Measurements from ENCODE around the gene CLIP3. TPM values are rescaled to one million over a fixed set of nuclear protein-coding genes. Genes with fewer than 3 reads are reported as not detected.

The CLIP3 gene
- total and polyA plus RNA-seq, 2 of the 13 experiments (the other 11 are each of a cell fraction or from before 2014, with no cell fraction given): 0.15 to 1.2 TPM

- TF ChIP-seq, protein P1, sequence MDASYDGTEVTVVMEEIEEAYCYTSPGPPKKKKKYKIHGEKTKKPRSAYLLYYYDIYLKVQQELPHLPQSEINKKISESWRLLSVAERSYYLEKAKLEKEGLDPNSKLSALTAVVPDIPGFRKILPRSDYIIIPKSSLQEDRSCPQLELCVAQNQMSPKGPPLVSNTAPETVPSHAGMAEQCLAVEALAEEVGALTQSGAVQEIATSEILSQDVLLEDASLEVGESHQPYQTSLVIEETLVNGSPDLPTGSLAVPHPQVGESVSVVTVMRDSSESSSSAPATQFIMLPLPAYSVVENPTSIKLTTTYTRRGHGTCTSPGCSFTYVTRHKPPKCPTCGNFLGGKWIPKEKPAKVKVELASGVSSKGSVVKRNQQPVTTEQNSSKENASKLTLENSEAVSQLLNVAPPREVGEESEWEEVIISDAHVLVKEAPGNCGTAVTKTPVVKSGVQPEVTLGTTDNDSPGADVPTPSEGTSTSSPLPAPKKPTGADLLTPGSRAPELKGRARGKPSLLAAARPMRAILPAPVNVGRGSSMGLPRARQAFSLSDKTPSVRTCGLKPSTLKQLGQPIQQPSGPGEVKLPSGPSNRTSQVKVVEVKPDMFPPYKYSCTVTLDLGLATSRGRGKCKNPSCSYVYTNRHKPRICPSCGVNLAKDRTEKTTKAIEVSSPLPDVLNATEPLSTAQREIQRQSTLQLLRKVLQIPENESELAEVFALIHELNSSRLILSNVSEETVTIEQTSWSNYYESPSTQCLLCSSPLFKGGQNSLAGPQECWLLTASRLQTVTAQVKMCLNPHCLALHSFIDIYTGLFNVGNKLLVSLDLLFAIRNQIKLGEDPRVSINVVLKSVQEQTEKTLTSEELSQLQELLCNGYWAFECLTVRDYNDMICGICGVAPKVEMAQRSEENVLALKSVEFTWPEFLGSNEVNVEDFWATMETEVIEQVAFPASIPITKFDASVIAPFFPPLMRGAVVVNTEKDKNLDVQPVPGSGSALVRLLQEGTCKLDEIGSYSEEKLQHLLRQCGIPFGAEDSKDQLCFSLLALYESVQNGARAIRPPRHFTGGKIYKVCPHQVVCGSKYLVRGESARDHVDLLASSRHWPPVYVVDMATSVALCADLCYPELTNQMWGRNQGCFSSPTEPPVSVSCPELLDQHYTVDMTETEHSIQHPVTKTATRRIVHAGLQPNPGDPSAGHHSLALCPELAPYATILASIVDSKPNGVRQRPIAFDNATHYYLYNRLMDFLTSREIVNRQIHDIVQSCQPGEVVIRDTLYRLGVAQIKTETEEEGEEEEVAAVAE (CRISPR knock-in tag; IDR thresholded peaks at IDR 0.05; ENCODE audit: borderline replicate concordance): no peak
- TF ChIP-seq HIVEP1 (CRISPR knock-in tag; IDR thresholded peaks at IDR 0.05): no peak; the same call in 1 of the 2 replicates
- TF ChIP-seq KLF12 (CRISPR knock-in tag; IDR thresholded peaks at IDR 0.05; ENCODE audit: borderline replicate concordance): no peak
- TF ChIP-seq, protein P2, sequence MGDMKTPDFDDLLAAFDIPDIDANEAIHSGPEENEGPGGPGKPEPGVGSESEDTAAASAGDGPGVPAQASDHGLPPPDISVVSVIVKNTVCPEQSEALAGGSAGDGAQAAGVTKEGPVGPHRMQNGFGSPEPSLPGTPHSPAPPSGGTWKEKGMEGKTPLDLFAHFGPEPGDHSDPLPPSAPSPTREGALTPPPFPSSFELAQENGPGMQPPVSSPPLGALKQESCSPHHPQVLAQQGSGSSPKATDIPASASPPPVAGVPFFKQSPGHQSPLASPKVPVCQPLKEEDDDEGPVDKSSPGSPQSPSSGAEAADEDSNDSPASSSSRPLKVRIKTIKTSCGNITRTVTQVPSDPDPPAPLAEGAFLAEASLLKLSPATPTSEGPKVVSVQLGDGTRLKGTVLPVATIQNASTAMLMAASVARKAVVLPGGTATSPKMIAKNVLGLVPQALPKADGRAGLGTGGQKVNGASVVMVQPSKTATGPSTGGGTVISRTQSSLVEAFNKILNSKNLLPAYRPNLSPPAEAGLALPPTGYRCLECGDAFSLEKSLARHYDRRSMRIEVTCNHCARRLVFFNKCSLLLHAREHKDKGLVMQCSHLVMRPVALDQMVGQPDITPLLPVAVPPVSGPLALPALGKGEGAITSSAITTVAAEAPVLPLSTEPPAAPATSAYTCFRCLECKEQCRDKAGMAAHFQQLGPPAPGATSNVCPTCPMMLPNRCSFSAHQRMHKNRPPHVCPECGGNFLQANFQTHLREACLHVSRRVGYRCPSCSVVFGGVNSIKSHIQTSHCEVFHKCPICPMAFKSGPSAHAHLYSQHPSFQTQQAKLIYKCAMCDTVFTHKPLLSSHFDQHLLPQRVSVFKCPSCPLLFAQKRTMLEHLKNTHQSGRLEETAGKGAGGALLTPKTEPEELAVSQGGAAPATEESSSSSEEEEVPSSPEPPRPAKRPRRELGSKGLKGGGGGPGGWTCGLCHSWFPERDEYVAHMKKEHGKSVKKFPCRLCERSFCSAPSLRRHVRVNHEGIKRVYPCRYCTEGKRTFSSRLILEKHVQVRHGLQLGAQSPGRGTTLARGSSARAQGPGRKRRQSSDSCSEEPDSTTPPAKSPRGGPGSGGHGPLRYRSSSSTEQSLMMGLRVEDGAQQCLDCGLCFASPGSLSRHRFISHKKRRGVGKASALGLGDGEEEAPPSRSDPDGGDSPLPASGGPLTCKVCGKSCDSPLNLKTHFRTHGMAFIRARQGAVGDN (CRISPR knock-in tag; IDR thresholded peaks at IDR 0.05): peak; percentile 78
- no peak for TF ChIP-seq ARID5B (CRISPR knock-in tag; IDR thresholded peaks at IDR 0.05)
- no peak for TF ChIP-seq BRCA1 (CRISPR knock-in tag; IDR thresholded peaks at IDR 0.05)
- TF ChIP-seq RERE (CRISPR knock-in tag; IDR thresholded peaks at IDR 0.05; ENCODE audit: low read depth): no peak
- no peak for TF ChIP-seq ZBTB3 (CRISPR knock-in tag; IDR thresholded peaks at IDR 0.05; ENCODE audit: borderline replicate concordance, low read depth)
Observed at GRCh38 chr19:36014012-36014924, 18.4 kb downstream of the CLIP3 start, which contains the start of gene ALKBH6 (continued).

Measured in HepG2 (cell line).